GM21390 (cell line): ENCODE data around the gene CTSA.

Experiments used
- ATAC-seq: cut with Tn5 transposase; IDR thresholded peaks from one replicate; pipeline ENCODE4 v1.9.1; 2021; ENCODE audit not compliant: unreplicated experiment

Gene CTSA

GRCh38 chr20:45934586-45935415 lies 43.7 kb downstream of the CTSA start, which contains the start of gene PCIF1:
TSS of gene PCIF1 (plus strand) at chr20:45934683. CDS start at chr20:45939000, 4,317 bp downstream.
- ATAC-seq: peak; percentile 80

GRCh38 chr20:45935416-45936046 lies 44.4 kb downstream of the CTSA start:
- ATAC-seq: peak; percentile 11

DNA sequence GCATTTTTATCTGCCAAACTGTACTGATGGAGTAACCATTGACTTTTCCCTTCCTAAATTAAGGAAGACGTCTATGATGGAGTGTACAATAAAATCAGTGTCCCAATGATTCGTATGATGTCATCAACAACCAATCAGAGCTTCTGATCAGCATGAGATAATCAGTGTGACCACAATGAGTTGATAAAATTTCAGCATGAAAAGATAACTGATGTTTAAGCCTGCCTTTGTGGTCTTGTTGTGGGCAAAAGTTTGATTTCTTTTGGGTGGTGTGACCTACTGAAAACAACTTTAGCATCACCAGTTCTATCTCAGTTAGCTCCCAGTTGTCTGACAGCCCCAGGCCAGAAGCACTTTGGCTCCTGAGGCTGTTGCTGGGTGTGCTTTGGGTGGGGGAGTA lies 46.6 kb downstream of the CTSA start:
- ATAC-seq: no peak

DNA sequence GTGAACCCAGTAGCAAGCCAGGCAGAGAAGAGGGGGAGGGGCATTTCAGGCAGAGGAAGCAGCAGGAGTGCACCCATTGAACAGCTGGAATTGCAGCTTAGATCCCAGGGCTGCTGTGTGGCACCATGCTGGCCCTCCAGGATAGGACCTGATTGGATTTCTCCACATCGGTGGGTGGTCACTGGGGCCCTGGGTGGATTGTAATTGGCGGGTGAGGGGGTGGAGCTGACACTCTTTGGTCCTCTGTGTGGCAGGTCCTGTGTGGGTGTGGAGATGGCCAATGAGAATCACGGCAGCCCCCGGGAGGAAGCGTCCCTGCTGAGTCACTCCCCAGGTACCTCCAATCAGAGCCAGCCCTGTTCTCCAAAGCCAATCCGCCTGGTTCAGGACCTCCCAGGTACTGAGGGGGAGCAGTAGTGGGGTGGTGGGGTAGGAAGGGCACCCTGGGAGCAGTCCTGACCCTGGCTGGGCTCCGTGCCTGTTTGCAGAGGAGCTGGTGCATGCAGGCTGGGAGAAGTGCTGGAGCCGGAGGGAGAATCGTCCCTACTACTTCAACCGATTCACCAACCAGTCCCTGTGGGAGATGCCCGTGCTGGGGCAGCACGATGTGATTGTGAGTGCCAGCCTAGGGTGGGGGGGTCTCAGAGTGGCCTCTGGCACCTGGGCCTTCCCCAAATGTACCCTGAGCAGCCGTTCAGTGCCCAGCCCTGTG lies 47.7 kb downstream of the CTSA start:
- ATAC-seq: no peak

DNA sequence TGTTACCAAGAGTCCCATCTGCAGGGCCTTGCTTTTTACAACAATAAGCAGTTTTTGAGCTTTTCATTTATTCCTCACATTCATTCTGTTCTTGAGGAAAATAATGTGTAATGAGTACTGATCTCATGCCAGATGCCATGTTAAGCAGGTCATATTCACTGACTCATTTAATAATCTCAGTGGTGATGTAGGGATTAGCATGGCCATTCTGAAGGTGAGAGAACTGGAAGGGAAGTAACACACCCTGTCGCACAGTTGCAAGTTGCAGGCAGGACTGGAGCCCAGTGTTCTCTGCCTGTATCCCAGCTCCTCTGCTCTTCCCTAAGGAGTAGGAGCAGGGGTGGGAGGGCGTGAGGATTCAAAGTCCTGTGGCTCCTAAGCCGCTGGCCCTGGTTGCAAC lies 48.9 kb downstream of the CTSA start:
- ATAC-seq: no peak

GRCh38 chr20:45940469-45940868 lies 49.3 kb downstream of the CTSA start:
- no peak for ATAC-seq

DNA sequence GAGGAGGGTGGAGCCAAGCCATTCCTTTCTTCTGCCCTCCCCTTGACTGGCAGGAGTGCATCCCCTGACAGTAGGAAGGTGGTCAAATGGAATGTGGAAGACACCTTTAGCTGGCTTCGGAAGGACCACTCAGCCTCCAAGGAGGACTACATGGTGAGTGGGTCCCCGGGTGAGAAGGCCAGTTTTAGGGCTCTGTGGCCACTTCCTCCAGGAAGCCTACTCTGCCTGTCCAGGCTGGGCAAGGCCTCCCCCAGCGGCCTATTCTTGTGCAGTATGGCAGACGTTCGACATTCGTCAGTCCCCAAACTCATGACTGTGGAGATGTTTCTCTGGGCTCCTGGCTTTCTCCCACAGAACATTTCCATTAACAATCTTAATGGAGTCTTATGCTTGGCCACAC lies 52.5 kb downstream of the CTSA start:
- ATAC-seq: no peak

GRCh38 chr20:45944151-45944964 lies 53.2 kb downstream of the CTSA start:
- ATAC-seq: no peak

- ATAC-seq: no peak
Observed at GRCh38 chr20:45944965-45945677, 54.0 kb downstream of the CTSA start.

GRCh38 chr20:45945678-45946148 lies 54.6 kb downstream of the CTSA start:
- ATAC-seq: no peak

- ATAC-seq: no peak
Observed at GRCh38 chr20:45946149-45946970, 55.2 kb downstream of the CTSA start.

- no peak for ATAC-seq
Observed at GRCh38 chr20:45947110-45947866, 56.2 kb downstream of the CTSA start.

GRCh38 chr20:45948261-45948733 lies 57.2 kb downstream of the CTSA start:
- ATAC-seq: no peak
